HG02763 (cell line): ENCODE data around the gene TEX55.
"Not testable (repeated sequence)": the region's sequence is repeated elsewhere in the genome, so short reads cannot be mapped to it uniquely, and the experiment has no call there.

Experiments used
- ATAC-seq: cut with Tn5 transposase; IDR thresholded peaks from one replicate; pipeline ENCODE4 v1.9.1; 2021; ENCODE audit warnings: mild to moderate bottlenecking, moderate library complexity; ENCODE audit not compliant: unreplicated experiment

Gene TEX55

GRCh38 chr3:119160361-119160760 is 14.4 kb downstream of the TEX55 start:
- no peak for ATAC-seq

- no peak for ATAC-seq
Measured at GRCh38 chr3:119160815-119161214, 14.8 kb downstream of the TEX55 start.

GRCh38 chr3:119161240-119161639 is 15.3 kb downstream of the TEX55 start:
- no peak for ATAC-seq

GRCh38 chr3:119164745-119165144 is 18.8 kb downstream of the TEX55 start:
- ATAC-seq = not testable (repeated sequence)

- no peak for ATAC-seq
Measured at GRCh38 chr3:119170821-119171220, 24.9 kb downstream of the TEX55 start.

- ATAC-seq = no peak
Measured at GRCh38 chr3:119173325-119173724, 27.4 kb downstream of the TEX55 start, which contains the start of gene UPK1B. Gene UPK1B, plus strand, starts transcription at chr3:119173598. Its CDS starts 13,144 bp downstream, at chr3:119186742.

GRCh38 chr3:119175872-119176756 is 30.1 kb downstream of the TEX55 start:
- no peak for ATAC-seq

- no peak for ATAC-seq
Measured at GRCh38 chr3:119176778-119177177, 30.8 kb downstream of the TEX55 start.

GRCh38 chr3:119177321-119177720 is 31.4 kb downstream of the TEX55 start:
- ATAC-seq = no peak

- ATAC-seq = no peak
Measured at GRCh38 chr3:119181765-119182164, 35.8 kb downstream of the TEX55 start.

- no peak for ATAC-seq
Measured at GRCh38 chr3:119184111-119184510, 38.1 kb downstream of the TEX55 start.

GRCh38 chr3:119184796-119185570 is 39.0 kb downstream of the TEX55 start:
- no peak for ATAC-seq

GRCh38 chr3:119187266-119187665 is 41.3 kb downstream of the TEX55 start:
- ATAC-seq = no peak

GRCh38 chr3:119191800-119192199 is 45.8 kb downstream of the TEX55 start:
- ATAC-seq = no peak

GRCh38 chr3:119194237-119195150 is 48.5 kb downstream of the TEX55 start:
- no peak for ATAC-seq

- no peak for ATAC-seq
Measured at GRCh38 chr3:119195151-119195476, 49.1 kb downstream of the TEX55 start.

GRCh38 chr3:119195911-119196310 is 49.9 kb downstream of the TEX55 start:
- ATAC-seq = no peak
